DND-41 (cell line): ENCODE data around the gene HAPLN3.

Experiments used
- ATAC-seq: fragments of 200-7000 bp; cut with Tn5 transposase; 3 replicates; pipeline ENCODE4 v1.9.1; 2021; ENCODE audit warnings: low read depth; ENCODE audit not compliant: insufficient read depth
- DNase-seq: peaks from one replicate; pipeline ENCODE4 v3.0.0-alpha.2; 2020
- H2AFZ ChIP-seq: 2 replicates; pipeline ENCODE4 v1.6.0; 2012; ENCODE audit warnings: low read depth, low read length
- H3K27ac ChIP-seq: 2 replicates; pipeline ENCODE4 v1.5.1; 2012; ENCODE audit warnings: low read length, inconsistent platforms
- H3K27me3 ChIP-seq: fragments of 200-600 bp; sonication (generic); 2 replicates; pipeline ENCODE4 v1.6.0; 2012; ENCODE audit warnings: low read length, mild to moderate bottlenecking, inconsistent platforms; ENCODE audit not compliant: insufficient read depth, poor library complexity
- H3K36me3 ChIP-seq: 2 replicates; pipeline ENCODE4 v1.5.1; 2012; ENCODE audit warnings: low read length, inconsistent platforms; ENCODE audit not compliant: insufficient read depth
- H3K4me1 ChIP-seq: 2 replicates; pipeline ENCODE4 v1.5.1; 2012; ENCODE audit warnings: mild to moderate bottlenecking, low read length; ENCODE audit not compliant: insufficient read depth
- H3K4me2 ChIP-seq: 2 replicates; pipeline ENCODE4 v1.6.0; 2012; ENCODE audit warnings: mild to moderate bottlenecking, moderate library complexity, low read length, inconsistent platforms; ENCODE audit not compliant: insufficient read depth
- H3K4me3 ChIP-seq, 2 experiments: fragments of 200-600 bp in 1 of 2; shearing (Covaris generic) in 1 of 2; 2 replicates each; pipeline ENCODE4 v1.5.1; 2012 to 2016; ENCODE audit warnings: inconsistent platforms in 2 of 2, low read length in 2 of 2, mild to moderate bottlenecking in 2 of 2, low read depth in 1 of 2, moderate library complexity in 1 of 2
- H3K79me2 ChIP-seq: 2 replicates; pipeline ENCODE4 v1.6.0; 2012; ENCODE audit warnings: low read length, inconsistent platforms; ENCODE audit not compliant: insufficient read depth
- H3K9ac ChIP-seq: 2 replicates; pipeline ENCODE4 v1.6.0; 2012; ENCODE audit warnings: low read depth, mild to moderate bottlenecking, inconsistent platforms, low read length, moderate library complexity
- H3K9me3 ChIP-seq: 2 replicates; pipeline ENCODE4 v1.5.1; 2012; ENCODE audit warnings: low read length, moderate library complexity, mild to moderate bottlenecking, inconsistent platforms; ENCODE audit not compliant: insufficient read depth, severe bottlenecking
- H4K20me1 ChIP-seq: 2 replicates; pipeline ENCODE4 v1.6.0; 2012; ENCODE audit warnings: low read length; ENCODE audit not compliant: insufficient read depth
- EZH2 ChIP-seq: IDR thresholded peaks from 3 replicates; pipeline ENCODE4 v1.6.1; 2012; ENCODE audit warnings: borderline replicate concordance, low read depth, mild to moderate bottlenecking, moderate library complexity, low read length, inconsistent platforms; ENCODE audit not compliant: severe bottlenecking
- TF ChIP-seq, protein P1 (sequence below): IDR thresholded peaks from 2 replicates; pipeline ENCODE4 v1.5.1; 2012; ENCODE audit warnings: borderline replicate concordance, low read length, moderate library complexity, mild to moderate bottlenecking; ENCODE audit not compliant: poor library complexity, severe bottlenecking; ENCODE audit errors: extremely low read depth

HAPLN3 gene

DNA sequence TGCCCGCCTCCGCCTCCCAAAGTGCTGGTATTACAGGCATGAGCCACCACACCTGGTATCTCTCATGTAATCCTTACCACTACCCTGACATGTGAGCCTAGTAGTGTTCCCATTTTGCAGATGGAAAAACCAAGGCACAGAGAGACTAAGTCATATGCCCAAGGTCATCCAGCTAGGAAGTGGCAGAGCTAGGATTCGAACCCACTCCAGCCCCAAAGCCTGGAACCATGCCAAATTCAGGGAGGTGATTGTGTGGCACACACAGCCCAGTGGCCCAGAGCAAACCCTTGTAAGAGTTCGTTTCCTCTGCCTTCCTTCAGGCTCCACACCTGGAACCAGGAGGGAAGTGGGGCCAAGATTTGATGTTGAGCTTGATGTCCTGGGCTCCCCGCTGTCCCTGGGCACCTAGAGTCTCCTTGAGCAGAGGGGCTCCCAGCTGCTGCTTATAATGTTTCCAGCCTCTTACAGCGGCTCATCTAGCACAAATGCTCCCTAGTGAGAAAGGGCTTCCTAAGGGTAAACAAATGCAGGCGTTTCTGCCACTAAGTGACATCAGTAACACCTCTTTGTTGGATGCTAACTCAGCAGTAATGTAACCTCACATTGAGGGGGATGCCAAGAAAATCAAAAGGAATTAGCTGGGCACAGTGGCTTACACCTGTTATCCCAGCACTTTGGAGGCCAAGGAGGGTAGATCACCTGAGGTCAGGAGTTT, 3.6 kb downstream of the HAPLN3 start:
- Histone ChIP-seq H3K9ac (no peak overlapping the region), H3K27me3 (no peaks in the 10 kb centered on the region), H3K79me2 (no peaks in the 10 kb centered on the region), H3K4me1 (peaks cover 14% of the 10 kb centered on the region), H3K4me2 (no peak overlapping the region), H3K9me3 (no peaks in the 10 kb centered on the region), H3K4me3 (no peak overlapping the region), H3K36me3 (peaks cover 5% of the 10 kb centered on the region; the same call in 1 of the 2 replicates), H2AFZ (no peak overlapping the region), H3K27ac (no peak overlapping the region), H4K20me1 (peaks cover 5% of the 10 kb centered on the region)
- TF ChIP-seq, protein P1, sequence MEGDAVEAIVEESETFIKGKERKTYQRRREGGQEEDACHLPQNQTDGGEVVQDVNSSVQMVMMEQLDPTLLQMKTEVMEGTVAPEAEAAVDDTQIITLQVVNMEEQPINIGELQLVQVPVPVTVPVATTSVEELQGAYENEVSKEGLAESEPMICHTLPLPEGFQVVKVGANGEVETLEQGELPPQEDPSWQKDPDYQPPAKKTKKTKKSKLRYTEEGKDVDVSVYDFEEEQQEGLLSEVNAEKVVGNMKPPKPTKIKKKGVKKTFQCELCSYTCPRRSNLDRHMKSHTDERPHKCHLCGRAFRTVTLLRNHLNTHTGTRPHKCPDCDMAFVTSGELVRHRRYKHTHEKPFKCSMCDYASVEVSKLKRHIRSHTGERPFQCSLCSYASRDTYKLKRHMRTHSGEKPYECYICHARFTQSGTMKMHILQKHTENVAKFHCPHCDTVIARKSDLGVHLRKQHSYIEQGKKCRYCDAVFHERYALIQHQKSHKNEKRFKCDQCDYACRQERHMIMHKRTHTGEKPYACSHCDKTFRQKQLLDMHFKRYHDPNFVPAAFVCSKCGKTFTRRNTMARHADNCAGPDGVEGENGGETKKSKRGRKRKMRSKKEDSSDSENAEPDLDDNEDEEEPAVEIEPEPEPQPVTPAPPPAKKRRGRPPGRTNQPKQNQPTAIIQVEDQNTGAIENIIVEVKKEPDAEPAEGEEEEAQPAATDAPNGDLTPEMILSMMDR: no peak
- TF ChIP-seq EZH2: no peak
- no peak for DNase-seq
- no peak for ATAC-seq

DNA sequence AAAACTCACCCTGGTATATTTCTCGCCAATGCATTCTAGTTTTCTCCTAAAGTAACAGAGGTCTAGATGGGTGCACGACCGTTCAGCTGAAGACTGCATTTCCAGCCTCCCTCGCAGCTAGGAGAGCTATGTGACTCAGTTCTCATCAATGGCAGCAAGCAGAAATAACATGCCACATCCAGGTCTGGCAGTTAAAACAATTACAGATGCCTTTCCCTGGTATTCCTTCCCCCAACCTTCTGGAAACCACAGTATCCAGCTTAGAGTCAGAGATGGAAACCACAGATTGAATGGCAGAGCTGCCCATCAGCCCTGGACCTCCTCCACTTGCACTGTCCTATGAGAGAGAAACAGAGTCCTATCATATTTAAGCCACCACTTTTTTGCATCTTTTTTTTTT, 4.8 kb downstream of the HAPLN3 start:
- Histone ChIP-seq H3K4me3 (no peak overlapping the region), H3K27ac (no peak overlapping the region), H3K9ac (no peak overlapping the region), H3K79me2 (no peaks in the 10 kb centered on the region), H2AFZ (no peak overlapping the region), H3K36me3 (no peaks in the 10 kb centered on the region), H3K4me2 (no peak overlapping the region), H3K9me3 (no peaks in the 10 kb centered on the region), H3K27me3 (no peaks in the 10 kb centered on the region), H3K4me1 (peaks cover 9% of the 10 kb centered on the region), H4K20me1 (no peaks in the 10 kb centered on the region)
- TF ChIP-seq, protein P1: no peak
- TF ChIP-seq EZH2: no peak
- no peak for ATAC-seq
- no peak for DNase-seq

DNA sequence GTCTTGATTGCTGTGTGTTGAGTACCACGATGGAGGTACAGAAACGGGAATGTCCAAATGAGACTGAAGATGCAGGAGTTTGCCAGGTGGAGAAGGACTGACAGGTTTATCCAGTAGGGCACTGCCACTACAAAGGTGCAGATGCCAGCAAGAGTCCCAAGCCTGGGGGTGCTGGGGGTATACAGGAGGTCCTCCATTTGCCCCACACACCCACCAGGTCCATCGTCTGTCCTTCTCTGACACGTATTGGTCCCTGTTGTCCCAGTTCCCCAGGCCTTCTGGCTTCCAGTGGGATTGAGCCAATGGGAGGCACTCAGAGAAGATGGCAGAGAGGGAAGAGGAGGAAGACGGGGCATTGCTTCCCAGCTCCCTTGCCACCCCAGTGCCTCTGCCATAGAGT, 6.6 kb downstream of the HAPLN3 start:
- no peaks in the 10 kb centered on the region for H3K4me1 ChIP-seq
- TF ChIP-seq EZH2: no peak
- TF ChIP-seq, protein P1: no peak
- DNase-seq (no peak), ATAC-seq (no peak)
- no peaks in the 10 kb centered on the region for H3K27me3 ChIP-seq
- no peaks in the 10 kb centered on the region for H3K36me3 ChIP-seq
- no peaks in the 10 kb centered on the region for H3K9me3 ChIP-seq
- H3K9ac ChIP-seq: no peak overlapping the region
- H4K20me1 ChIP-seq: no peaks in the 10 kb centered on the region
- no peak overlapping the region for H3K4me2 ChIP-seq
- no peak overlapping the region for H3K4me3 ChIP-seq
- no peak overlapping the region for H3K27ac ChIP-seq
- H2AFZ ChIP-seq: no peak overlapping the region
- no peaks in the 10 kb centered on the region for H3K79me2 ChIP-seq
